HG03280 (cell line): ENCODE results near the gene UROC1.

ENCODE experiments used
- ATAC-seq: cut with Tn5 transposase; IDR thresholded peaks from one replicate; pipeline ENCODE4 v1.9.1; 2021; ENCODE audit warnings: mild to moderate bottlenecking, moderate library complexity; ENCODE audit not compliant: unreplicated experiment

Gene UROC1

GRCh38 chr3:126446301-126446700, 71.3 kb downstream of the UROC1 start:
- no peak for ATAC-seq

DNA sequence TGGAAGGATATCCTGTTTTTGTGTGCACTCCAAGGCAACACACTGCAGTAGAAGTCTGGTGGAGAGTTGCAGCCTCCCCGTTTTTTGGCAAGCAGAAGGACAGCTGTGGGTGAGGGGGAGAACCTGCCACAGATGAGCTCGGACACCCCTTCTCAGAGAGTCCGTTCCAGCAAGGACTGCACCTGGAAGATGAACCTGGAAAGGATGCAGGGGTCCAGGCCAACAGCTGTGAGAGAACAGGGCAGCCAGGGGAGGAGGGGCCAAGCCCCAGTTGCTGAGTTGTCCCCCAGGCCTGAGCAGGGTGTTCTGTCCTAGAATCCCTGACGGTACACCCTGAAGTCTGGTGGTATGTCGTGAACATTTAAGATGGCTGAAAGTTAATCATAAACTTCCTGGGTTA, 72.1 kb downstream of the UROC1 start:
- no peak for ATAC-seq

GRCh38 chr3:126442856-126443242, 74.7 kb downstream of the UROC1 start:
- ATAC-seq, result no peak

DNA sequence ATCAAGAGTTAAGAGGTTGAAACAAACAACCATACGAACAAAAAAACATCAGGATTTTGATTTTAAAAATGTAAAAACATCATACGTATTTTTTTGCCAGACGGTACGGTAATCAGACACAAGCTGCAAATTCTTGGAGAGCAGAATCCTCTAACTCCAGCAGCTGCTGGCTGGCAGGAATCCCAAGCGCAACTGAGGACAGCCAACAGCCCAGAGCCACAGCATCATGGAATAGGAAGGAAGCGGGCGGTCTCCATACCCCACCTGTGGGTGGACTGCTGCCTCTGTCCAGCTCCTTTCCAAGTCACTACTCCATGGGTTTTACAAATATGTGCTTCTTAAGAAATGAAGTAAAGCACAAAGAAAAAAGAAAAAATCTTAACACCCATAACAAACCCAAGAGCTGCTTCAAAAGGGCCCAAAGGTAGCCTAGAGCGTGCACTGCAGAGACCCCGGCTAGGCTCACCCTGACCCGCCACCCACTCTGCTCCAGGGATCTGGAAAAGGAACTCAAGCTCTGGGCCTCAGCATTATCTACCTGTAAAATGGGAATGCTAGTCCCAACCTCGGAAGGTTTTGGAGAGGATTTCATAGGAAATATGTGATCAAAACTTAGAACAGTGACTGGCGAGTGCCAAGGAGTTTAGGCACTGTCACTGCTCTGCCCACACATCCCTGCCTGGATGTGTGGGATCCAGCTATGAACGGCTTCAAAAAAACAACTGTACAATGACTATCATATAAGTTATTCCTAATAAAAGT, 75.3 kb downstream of the UROC1 start:
- ATAC-seq, result no peak

DNA sequence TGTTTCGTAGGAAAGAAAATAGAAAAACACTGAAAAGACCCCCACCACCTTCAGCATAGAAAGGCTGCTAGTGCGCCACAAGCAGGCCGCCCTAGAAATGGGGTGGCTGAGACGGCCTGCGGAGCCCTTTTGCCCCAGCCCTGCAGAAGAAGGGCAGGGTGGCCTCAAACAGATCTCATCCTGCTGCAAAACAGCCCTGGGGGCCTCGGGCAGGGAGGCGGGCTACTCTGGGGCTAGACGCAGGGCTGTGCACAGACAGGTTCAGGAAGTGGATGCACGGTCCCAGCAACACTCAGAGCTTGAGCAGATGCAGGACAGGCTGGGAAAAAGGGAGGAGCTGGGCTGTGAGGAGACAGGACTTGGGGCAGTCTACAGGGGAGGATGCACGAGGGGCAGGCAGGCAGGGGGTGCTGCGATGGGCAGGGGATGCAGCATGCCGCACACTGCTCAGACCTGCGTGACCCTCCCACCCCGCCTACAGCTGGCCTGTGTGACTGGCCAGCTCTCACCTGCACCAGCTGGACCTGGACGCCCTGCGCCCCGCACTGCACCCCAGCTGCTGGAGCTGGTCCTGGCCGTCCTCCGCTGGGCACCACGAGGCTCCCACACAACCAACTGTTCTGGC, 76.2 kb downstream of the UROC1 start:
- no peak for ATAC-seq

GRCh38 chr3:126440709-126440995, 76.9 kb downstream of the UROC1 start:
- ATAC-seq, result no peak

- no peak for ATAC-seq
These were observed 77.4 kb downstream of the UROC1 start for GRCh38 chr3:126439968-126440708.

GRCh38 chr3:126439346-126439967, 78.1 kb downstream of the UROC1 start:
- no peak for ATAC-seq

- no peak for ATAC-seq
These were observed 78.8 kb downstream of the UROC1 start for GRCh38 chr3:126438746-126439145.

GRCh38 chr3:126438186-126438585, 79.4 kb downstream of the UROC1 start:
- no peak for ATAC-seq

GRCh38 chr3:126436826-126437717, 80.5 kb downstream of the UROC1 start:
- no peak for ATAC-seq

GRCh38 chr3:126435456-126436315, 81.9 kb downstream of the UROC1 start:
- no peak for ATAC-seq

DNA sequence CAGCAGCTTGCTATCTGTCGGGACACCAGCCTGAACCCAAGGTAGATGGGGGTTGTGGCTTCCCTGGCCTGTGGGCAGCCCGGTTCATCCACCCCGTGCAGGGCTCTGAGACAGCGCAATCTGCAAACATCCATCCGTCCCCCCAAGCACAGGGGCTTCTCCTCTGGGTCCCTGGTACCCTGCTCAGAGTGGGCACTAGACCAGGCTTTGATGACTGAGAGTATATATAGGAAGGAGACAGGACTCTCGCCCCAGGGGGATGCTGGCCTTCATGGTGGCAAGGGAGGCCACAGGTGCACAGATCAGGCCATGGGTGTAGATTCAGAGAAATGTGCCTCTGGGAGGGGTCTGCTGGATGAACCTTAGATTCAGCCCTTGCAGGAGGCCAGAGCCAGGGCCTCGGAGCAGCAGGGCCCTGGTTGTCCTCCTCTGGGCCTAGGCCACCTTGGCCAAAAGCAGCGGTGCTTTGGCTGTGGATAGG, 82.6 kb downstream of the UROC1 start:
- ATAC-seq, result no peak

GRCh38 chr3:126434264-126434590, 83.3 kb downstream of the UROC1 start:
- no peak for ATAC-seq

DNA sequence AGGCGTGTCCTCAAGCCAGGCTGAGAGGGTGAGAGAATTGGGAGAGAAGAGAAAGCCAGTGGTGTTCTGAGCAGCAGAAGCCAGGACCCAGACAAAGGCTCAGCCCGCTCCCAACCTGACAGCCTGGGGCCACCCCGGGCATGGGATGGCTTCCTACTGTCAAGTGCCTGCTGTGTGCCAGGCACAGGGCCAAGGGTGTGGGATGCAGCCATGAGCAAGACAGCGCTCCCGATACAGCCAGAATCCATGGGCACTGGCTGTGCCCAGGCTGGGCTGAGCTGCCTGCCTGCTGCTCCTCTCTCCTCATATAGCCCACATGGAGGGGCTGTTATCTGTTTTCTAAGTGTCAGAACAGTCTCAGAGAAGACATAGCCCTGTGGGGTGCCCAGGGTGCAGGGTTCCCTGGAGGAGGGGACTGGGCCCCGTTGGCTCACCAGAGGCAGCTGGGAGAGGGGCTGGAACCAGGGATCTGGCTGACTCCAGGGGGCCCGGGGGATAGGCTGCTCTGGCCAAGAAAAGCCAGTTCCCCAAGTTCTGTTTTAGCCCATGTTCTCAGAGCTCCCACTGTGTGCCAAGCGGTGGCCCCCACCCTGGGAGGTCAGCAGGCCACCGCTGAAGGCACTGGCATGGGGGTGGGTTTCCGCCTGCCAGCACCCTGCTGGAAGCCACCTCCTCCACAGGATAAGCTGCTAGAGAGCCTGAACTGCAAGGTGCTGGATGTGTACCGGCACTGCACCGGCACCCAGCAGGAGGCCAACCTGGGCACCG, 83.9 kb downstream of the UROC1 start:
- ATAC-seq, result no peak

- ATAC-seq, result no peak
These were observed 84.5 kb downstream of the UROC1 start for GRCh38 chr3:126433105-126433430.

DNA sequence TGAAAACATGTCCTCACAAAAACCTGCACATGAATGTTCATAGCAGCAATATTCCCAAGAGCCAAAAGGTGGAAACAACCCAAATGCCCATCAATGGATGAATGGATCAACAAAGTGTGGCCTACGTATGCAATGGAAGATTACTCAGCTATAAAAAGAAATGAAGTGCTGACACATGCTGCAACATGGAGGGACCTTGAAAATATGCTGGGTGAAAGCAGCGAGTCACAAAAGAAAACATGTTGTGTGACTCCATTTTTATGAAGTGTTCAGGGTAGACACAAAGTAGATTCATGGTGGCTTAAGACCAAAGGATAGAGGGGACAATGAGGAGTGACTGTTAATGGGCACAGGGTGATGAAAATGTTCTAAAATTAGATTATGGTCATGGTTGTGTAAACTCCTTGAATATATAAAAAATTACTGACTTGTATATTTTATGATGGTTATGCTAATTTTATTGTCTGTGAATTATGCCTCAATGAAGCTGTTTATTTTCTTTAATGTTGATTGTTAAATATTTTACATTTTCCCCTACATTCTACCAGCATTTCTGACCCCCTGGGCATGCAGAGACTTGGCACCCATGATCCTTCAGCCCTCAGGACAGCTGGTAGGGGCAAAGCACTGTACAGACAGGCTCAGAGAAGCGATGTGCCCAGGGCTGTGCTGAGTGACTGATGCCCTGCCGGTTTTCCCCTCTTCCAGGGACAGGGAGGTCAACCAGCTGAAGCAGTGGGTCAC, 85.0 kb downstream of the UROC1 start:
- ATAC-seq, result no peak
